Renal cortex interstitium (tissue), 11 donors: ENCODE results near the gene NLRP1. TPM values are rescaled to one million over a fixed set of nuclear protein-coding genes. Genes with fewer than 3 reads are reported as not detected.

Experiments used
- DNase-seq, 11 donors: peaks; one replicate each; pipeline ENCODE4 v3.0.0-alpha.2; 2013; ENCODE audit warnings: low read depth in 9 of 11, low spot score in 4 of 11; ENCODE audit errors: extremely low read depth in 1 of 11
- polyA plus RNA-seq, 3 donors: library from polyadenylated mRNA; unstranded; fragments of 120-200 nt; gene quantifications; one replicate each; pipeline ENCODE4 v1.2.1, GENCODE V29; 2013; ENCODE audit not compliant: insufficient read length in 3 of 3

Gene NLRP1
- polyA plus RNA-seq, 3 donors: 39.9 to 62.1 (median 49.1) TPM

- no peak for DNase-seq
Measured at GRCh38 chr17:5563456-5563855, 20.9 kb downstream of the NLRP1 start.

- DNase-seq: no peak
Measured at GRCh38 chr17:5562661-5563360, 21.5 kb downstream of the NLRP1 start.

GRCh38 chr17:5561736-5562571 lies 22.4 kb downstream of the NLRP1 start:
- no peak for DNase-seq

- no peak for DNase-seq
Measured at GRCh38 chr17:5560361-5560988, 23.8 kb downstream of the NLRP1 start.

GRCh38 chr17:5558815-5559785 lies 25.2 kb downstream of the NLRP1 start:
- no peak for DNase-seq

- DNase-seq: no peak
Measured at GRCh38 chr17:5557990-5558389, 26.3 kb downstream of the NLRP1 start.

- DNase-seq: no peak
Measured at GRCh38 chr17:5557485-5557884, 26.8 kb downstream of the NLRP1 start.

GRCh38 chr17:5555254-5555653 lies 29.1 kb downstream of the NLRP1 start:
- DNase-seq: no peak

- DNase-seq: no peak
Measured at GRCh38 chr17:5553479-5553878, 30.8 kb downstream of the NLRP1 start.

GRCh38 chr17:5552841-5553240 lies 31.5 kb downstream of the NLRP1 start:
- DNase-seq: no peak

- DNase-seq: no peak
Measured at GRCh38 chr17:5545051-5545987, 39.0 kb downstream of the NLRP1 start.

GRCh38 chr17:5544115-5544514 lies 40.2 kb downstream of the NLRP1 start:
- no peak for DNase-seq

- DNase-seq: peak in 1 of 11 donors; percentile 12
Measured at GRCh38 chr17:5541610-5542202, 42.6 kb downstream of the NLRP1 start.

GRCh38 chr17:5540321-5540720 lies 44.0 kb downstream of the NLRP1 start:
- DNase-seq: no peak

- no peak for DNase-seq
Measured at GRCh38 chr17:5539286-5539685, 45.0 kb downstream of the NLRP1 start.

GRCh38 chr17:5536866-5537650 lies 47.3 kb downstream of the NLRP1 start:
- no peak for DNase-seq

- DNase-seq: no peak
Measured at GRCh38 chr17:5535436-5535835, 48.9 kb downstream of the NLRP1 start.
